ENCODE measurements around the gene PIEZO2.

DNA sequence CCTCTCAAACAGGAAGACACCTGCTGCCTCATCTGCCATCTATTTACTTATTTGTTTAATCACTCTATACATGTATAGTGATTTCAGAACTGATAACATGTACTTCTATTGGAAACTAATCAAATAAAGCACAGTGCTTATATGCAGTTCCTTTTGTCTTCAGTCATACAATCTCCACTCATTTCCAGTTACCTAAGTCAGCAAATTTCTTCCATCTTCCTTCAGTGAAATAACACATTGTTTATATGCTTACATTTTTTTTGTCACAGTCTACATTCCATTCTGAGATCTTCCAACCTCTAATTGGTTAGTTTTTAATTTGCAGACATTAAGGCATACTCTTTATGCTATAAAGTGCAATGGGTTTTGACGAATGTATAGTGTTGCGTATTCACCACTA lies 323.0 kb downstream of the PIEZO2 start:
- no peak for TF ChIP-seq POLR2A (IDR thresholded peaks at IDR 0.05)
- TF ChIP-seq, protein P1, sequence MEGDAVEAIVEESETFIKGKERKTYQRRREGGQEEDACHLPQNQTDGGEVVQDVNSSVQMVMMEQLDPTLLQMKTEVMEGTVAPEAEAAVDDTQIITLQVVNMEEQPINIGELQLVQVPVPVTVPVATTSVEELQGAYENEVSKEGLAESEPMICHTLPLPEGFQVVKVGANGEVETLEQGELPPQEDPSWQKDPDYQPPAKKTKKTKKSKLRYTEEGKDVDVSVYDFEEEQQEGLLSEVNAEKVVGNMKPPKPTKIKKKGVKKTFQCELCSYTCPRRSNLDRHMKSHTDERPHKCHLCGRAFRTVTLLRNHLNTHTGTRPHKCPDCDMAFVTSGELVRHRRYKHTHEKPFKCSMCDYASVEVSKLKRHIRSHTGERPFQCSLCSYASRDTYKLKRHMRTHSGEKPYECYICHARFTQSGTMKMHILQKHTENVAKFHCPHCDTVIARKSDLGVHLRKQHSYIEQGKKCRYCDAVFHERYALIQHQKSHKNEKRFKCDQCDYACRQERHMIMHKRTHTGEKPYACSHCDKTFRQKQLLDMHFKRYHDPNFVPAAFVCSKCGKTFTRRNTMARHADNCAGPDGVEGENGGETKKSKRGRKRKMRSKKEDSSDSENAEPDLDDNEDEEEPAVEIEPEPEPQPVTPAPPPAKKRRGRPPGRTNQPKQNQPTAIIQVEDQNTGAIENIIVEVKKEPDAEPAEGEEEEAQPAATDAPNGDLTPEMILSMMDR (IDR thresholded peaks at IDR 0.05): no peak

Measured in heart left ventricle (tissue), 13 donors.